ENCODE results near the gene NMNAT2.

NMNAT2 gene

GRCh38 chr1:183363972-183364371, 54.2 kb downstream of the NMNAT2 start:
- DNase-seq: no peak

GRCh38 chr1:183361081-183361480, 57.1 kb downstream of the NMNAT2 start:
- DNase-seq: no peak

- DNase-seq: no peak
Measured at GRCh38 chr1:183360473-183360872, 57.7 kb downstream of the NMNAT2 start.

- no peak for DNase-seq
Measured at GRCh38 chr1:183356534-183357182, 61.5 kb downstream of the NMNAT2 start.

- no peak for DNase-seq
Measured at GRCh38 chr1:183355797-183356196, 62.4 kb downstream of the NMNAT2 start.

GRCh38 chr1:183355181-183355580, 63.0 kb downstream of the NMNAT2 start:
- no peak for DNase-seq

- DNase-seq: no peak
Measured at GRCh38 chr1:183353597-183353996, 64.6 kb downstream of the NMNAT2 start.

GRCh38 chr1:183349201-183349711, 68.9 kb downstream of the NMNAT2 start:
- DNase-seq: no peak

GRCh38 chr1:183346276-183346732, 71.9 kb downstream of the NMNAT2 start:
- DNase-seq: no peak

GRCh38 chr1:183339556-183340167, 78.5 kb downstream of the NMNAT2 start:
- DNase-seq: no peak

- DNase-seq: no peak
Measured at GRCh38 chr1:183331091-183331742, 87.0 kb downstream of the NMNAT2 start.

GRCh38 chr1:183330335-183330734, 87.8 kb downstream of the NMNAT2 start:
- no peak for DNase-seq

- no peak for DNase-seq
Measured at GRCh38 chr1:183328371-183328770, 89.8 kb downstream of the NMNAT2 start.

GRCh38 chr1:183327434-183328290, 90.5 kb downstream of the NMNAT2 start:
- no peak for DNase-seq

- DNase-seq: no peak
Measured at GRCh38 chr1:183323849-183324683, 94.1 kb downstream of the NMNAT2 start.

- no peak for DNase-seq
Measured at GRCh38 chr1:183319606-183320005, 98.6 kb downstream of the NMNAT2 start.

GRCh38 chr1:183319051-183319450, 99.1 kb downstream of the NMNAT2 start:
- DNase-seq: no peak

- no peak for DNase-seq
Measured at GRCh38 chr1:183318433-183318832, 99.7 kb downstream of the NMNAT2 start.

- no peak for DNase-seq
Measured at GRCh38 chr1:183315991-183316758, 102.0 kb downstream of the NMNAT2 start.

- no peak for DNase-seq
Measured at GRCh38 chr1:183313063-183313462, 105.1 kb downstream of the NMNAT2 start.

- no peak for DNase-seq
Measured at GRCh38 chr1:183310753-183311479, 107.3 kb downstream of the NMNAT2 start.

Measured in activated CD4-positive, alpha-beta T cell treated with anti-CD3 and anti-CD28 coated beads for 4 hours (primary cell).